ENCODE data around the gene C13orf42. TPM values are rescaled to one million over a fixed set of nuclear protein-coding genes. Genes with fewer than 3 reads are reported as not detected.

Gene C13orf42
- total RNA-seq, 4 donors from 2014 or later: not detected

DNA sequence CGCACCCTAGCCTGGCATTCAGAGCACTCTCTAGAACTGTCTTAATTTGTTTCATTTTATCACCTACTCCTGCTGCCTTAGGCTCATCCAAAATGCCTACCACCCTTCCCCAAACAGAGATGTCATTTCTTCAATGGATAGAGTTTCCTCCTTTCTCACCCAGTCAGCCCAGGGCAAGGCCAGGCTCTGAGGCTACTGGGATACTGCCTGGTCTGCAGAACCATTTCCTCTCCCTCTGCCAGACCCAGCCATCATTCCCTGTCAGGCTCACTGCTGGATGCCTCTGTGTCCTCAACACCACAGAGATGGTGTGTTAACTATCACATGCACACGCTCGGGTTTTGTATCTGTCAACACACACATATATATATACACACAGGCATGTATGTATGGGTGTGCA lies 47.2 kb downstream of the C13orf42 start:
- intact Hi-C loops (cut with DNase I): loop anchor here (10.0 kb wide), 1 partner anchor 1089 kb away; no protein-coding TSS in a partner anchor
- H3K27me3 ChIP-seq: no peaks in the 10 kb centered on the region

GRCh38 chr13:51058461-51059167 lies 52.5 kb downstream of the C13orf42 start:
- no peaks in the 10 kb centered on the region for H3K4me1 ChIP-seq
- intact Hi-C loops (cut with DNase I): no loop called here
- no peaks in the 10 kb centered on the region for H3K9me3 ChIP-seq
- H3K36me3 ChIP-seq: no peaks in the 10 kb centered on the region
- DNase-seq: no peak
- WGBS, 2 donors: 83 to 87% methylated on average over 6 of the region's 6 CpGs
- TF ChIP-seq, protein P1, sequence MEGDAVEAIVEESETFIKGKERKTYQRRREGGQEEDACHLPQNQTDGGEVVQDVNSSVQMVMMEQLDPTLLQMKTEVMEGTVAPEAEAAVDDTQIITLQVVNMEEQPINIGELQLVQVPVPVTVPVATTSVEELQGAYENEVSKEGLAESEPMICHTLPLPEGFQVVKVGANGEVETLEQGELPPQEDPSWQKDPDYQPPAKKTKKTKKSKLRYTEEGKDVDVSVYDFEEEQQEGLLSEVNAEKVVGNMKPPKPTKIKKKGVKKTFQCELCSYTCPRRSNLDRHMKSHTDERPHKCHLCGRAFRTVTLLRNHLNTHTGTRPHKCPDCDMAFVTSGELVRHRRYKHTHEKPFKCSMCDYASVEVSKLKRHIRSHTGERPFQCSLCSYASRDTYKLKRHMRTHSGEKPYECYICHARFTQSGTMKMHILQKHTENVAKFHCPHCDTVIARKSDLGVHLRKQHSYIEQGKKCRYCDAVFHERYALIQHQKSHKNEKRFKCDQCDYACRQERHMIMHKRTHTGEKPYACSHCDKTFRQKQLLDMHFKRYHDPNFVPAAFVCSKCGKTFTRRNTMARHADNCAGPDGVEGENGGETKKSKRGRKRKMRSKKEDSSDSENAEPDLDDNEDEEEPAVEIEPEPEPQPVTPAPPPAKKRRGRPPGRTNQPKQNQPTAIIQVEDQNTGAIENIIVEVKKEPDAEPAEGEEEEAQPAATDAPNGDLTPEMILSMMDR (IDR thresholded peaks at IDR 0.05): no peak
- no peak for TF ChIP-seq POLR2A (IDR thresholded peaks at IDR 0.05)
- no peaks in the 10 kb centered on the region for H3K27me3 ChIP-seq
- H3K27ac ChIP-seq: no peak overlapping the region
- H3K4me3 ChIP-seq (replicated peaks in 1 of 3): no peak overlapping the region

More for the DNA sequence above, 47.2 kb downstream of the C13orf42 start:
- H3K27ac ChIP-seq: no peak overlapping the region
- no peaks in the 10 kb centered on the region for H3K9me3 ChIP-seq
- no peaks in the 10 kb centered on the region for H3K4me1 ChIP-seq
- no peak for DNase-seq
- TF ChIP-seq, protein P1 (IDR thresholded peaks at IDR 0.05): no peak
- no peak for TF ChIP-seq POLR2A (IDR thresholded peaks at IDR 0.05)
- no peaks in the 10 kb centered on the region for H3K36me3 ChIP-seq
- WGBS, 2 donors: 90 to 95% methylated on average over 3 of the region's 3 CpGs
- no peak overlapping the region for H3K4me3 ChIP-seq (replicated peaks in 1 of 3)

- DNase-seq: no peak
- Histone ChIP-seq H3K9me3 (no peaks in the 10 kb centered on the region), H3K27ac (no peak overlapping the region), H3K36me3 (no peaks in the 10 kb centered on the region), H3K4me3 (replicated peaks in 1 of 3) (no peak overlapping the region), H3K27me3 (no peaks in the 10 kb centered on the region), H3K4me1 (no peaks in the 10 kb centered on the region)
- TF ChIP-seq, protein P1 (IDR thresholded peaks at IDR 0.05): no peak
- no peak for TF ChIP-seq POLR2A (IDR thresholded peaks at IDR 0.05)
- intact Hi-C loops (cut with DNase I): no loop called here
- WGBS, 2 donors: 82 to 87% methylated on average over 1 of the region's 1 CpG
Observed at GRCh38 chr13:51057906-51058305, 53.2 kb downstream of the C13orf42 start.

DNA sequence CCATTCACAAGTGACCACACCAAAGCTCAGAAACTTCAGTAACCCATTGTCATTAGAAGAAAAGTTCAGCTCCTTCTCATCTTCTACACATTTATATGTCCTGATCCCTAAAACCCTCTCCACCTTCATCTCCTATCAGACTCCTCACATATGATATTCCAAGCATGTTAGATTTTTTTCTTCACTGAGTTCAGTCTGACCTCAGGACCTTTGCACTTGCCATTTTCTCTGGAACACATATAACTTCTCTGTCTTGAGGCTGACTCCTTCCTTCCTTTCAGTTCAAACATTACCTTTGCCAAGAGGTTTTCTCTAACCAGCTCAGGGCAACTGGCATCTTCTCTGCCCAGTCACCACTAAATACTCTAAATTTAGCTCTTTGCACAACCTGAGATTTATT lies 54.1 kb downstream of the C13orf42 start:
- intact Hi-C loops (cut with DNase I): no loop called here
- Histone ChIP-seq H3K4me3 (replicated peaks in 1 of 3) (no peak overlapping the region), H3K4me1 (no peaks in the 10 kb centered on the region), H3K9me3 (no peaks in the 10 kb centered on the region), H3K27me3 (no peaks in the 10 kb centered on the region), H3K27ac (no peak overlapping the region), H3K36me3 (no peaks in the 10 kb centered on the region)
- no peak for TF ChIP-seq POLR2A (IDR thresholded peaks at IDR 0.05)
- TF ChIP-seq, protein P1 (IDR thresholded peaks at IDR 0.05): no peak
- no peak for DNase-seq

GRCh38 chr13:51052581-51052980 lies 58.5 kb downstream of the C13orf42 start:
- Histone ChIP-seq H3K27me3 (no peaks in the 10 kb centered on the region), H3K9me3 (no peaks in the 10 kb centered on the region), H3K36me3 (no peaks in the 10 kb centered on the region), H3K4me1 (no peaks in the 10 kb centered on the region), H3K4me3 (replicated peaks in 1 of 3) (no peak overlapping the region), H3K27ac (no peak overlapping the region)
- intact Hi-C loops (cut with DNase I): no loop called here
- WGBS, 2 donors: 39 to 41% methylated on average over 3 of the region's 3 CpGs
- no peak for DNase-seq
- TF ChIP-seq, protein P1 (IDR thresholded peaks at IDR 0.05): no peak
- no peak for TF ChIP-seq POLR2A (IDR thresholded peaks at IDR 0.05)
